Cardiac septum (tissue), 1 donor: Measurements from ENCODE around the gene LRRC55. TPM values are rescaled to one million over a fixed set of nuclear protein-coding genes. Genes with fewer than 3 reads are reported as not detected.

Experiments used
- DNase-seq: peaks from one replicate; pipeline ENCODE4 v3.0.0-alpha.2; 2020; ENCODE audit warnings: low spot score
- intact Hi-C: fragments of 100-400 bp; cut with DNase I; formaldehyde crosslinking; loops from one replicate; pipeline ENCODE4 v1.14.0; 2022
- total RNA-seq: library from RNA; stranded (reverse); fragmentation: NEBNext Ultra II Directional; extraction: Animal tissue kit (Norgen Biotek cat#: 25700); gene quantifications from one replicate; pipeline ENCODE4 v1.2.1, GENCODE V29; 2021
- donor health status: DM: no; HTN: no; CAD: no.

LRRC55 gene
- total RNA-seq, 1 donor from 2014 or later = 0.13 TPM

- no peak for DNase-seq
- intact Hi-C loops = loop anchor here (2.0 kb wide), 1 partner anchor 28 kb away; no protein-coding TSS in a partner anchor
These were observed 48.6 kb downstream of the LRRC55 start for GRCh38 chr11:57230316-57230715.

GRCh38 chr11:57230791-57231538, 49.2 kb downstream of the LRRC55 start:
- intact Hi-C loops = loop anchor here (2.0 kb wide), 1 partner anchor 28 kb away; no protein-coding TSS in a partner anchor
- DNase-seq = no peak

DNA sequence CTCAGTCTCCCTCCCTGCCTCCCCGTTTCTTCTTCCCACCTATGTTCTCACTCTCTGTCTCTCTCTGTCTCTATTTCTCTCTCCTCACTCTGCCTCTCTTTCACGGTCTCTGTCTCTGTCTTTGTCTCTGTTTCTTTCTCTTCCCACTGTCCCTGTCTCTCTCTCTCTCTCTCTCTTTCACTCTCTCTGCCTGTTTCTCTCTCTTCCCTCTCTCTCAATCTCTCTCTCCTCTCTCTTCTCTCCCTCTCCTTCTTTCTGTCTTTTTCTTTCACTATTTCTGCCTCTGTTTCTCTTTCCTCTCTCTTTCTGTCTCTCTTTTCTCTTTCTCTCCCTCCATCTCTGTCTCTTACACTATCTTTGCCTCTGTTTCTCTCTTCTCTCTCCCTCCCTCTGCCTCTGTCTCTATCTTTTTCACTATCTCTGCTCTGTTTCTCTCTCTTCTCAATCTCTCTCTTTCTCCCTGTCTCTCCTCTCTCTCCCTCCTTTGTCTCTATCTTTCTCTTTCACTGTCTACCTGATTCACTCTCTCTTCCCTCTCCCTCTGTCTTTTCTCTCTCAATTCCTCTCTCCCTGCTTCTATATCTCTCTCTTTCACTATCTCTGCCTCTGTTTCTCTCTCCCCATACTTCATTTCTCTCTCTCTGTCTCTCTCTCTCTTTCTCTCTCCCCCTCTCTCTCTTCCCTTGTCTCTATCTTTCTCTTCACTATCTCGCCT, 49.9 kb downstream of the LRRC55 start:
- intact Hi-C loops = loop anchor here (2.0 kb wide), 1 partner anchor 29 kb away; no protein-coding TSS in a partner anchor
- DNase-seq = no peak

DNA sequence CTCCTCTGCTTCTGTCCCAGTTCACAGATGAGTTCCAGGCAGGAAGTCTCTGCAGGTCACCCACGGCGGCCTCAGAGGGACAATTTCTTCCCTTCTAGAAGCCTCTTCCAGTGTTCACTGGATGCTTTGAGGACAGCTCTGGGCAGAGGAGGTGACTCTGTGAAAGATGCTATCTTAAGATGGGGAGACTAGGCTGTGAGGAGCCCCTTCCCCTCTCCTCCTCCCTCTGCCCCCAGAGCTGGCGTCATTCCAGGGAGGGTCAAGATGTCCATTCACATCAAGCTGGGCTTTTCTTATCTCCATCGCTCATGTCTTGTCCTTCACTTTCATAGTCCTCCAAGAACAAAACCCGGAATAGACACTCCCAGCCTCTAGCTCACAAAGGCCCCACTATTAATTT, 51.9 kb downstream of the LRRC55 start:
- intact Hi-C loops = no loop called here
- DNase-seq = no peak

DNA sequence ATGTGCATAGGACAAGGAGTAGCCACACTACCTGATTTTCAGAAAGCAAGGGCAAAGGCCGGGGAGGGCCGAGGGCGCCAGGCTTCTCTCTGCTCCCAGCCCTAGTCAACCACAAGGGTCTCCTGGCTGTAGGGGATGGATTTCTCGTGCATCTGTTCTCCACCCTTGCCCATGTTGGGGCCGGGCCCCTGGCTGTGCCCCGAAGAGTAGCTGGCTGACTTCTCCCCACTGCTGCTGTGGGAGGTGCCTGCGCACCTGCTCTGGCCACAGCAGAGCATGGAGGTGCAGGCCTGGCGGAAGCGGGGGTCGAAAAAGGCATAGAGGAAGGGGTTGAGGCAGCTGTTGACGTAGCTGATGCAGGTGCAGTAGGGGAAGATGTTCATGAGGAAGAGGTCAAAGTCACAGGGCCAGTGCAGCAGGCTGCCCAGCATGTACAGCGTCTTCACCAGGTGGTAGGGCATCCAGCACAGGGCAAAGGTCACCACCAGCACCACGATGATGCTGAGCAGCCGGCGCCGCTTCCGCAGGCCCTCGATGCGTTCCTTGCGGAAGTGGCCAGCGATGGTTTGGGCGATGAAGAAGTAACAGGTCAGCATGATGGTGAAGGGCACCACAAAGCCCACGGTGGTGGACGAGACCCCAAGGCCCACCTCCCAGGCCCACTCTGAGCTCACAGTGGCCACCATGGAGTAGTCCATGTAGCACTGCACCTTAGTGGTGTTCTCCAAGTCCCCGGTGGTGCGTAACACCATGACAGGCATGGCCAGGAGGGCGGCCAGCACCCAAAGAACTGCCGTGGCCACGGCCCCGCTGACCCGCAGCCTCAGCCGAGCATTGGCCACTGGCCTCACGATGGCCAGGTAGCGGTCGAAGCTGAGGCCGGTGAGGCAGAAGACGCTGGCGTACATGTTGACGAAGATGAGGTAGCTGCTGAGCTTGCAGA, 54.3 kb downstream of the LRRC55 start:
- intact Hi-C loops = no loop called here
- no peak for DNase-seq

GRCh38 chr11:57237204-57237681, 55.5 kb downstream of the LRRC55 start, which contains the start of gene APLNR:
Gene APLNR (minus strand): TSS chr11:57237250. CDS start chr11:57237004, 246 bp downstream.
- intact Hi-C loops = no loop called here
- no peak for DNase-seq

DNA sequence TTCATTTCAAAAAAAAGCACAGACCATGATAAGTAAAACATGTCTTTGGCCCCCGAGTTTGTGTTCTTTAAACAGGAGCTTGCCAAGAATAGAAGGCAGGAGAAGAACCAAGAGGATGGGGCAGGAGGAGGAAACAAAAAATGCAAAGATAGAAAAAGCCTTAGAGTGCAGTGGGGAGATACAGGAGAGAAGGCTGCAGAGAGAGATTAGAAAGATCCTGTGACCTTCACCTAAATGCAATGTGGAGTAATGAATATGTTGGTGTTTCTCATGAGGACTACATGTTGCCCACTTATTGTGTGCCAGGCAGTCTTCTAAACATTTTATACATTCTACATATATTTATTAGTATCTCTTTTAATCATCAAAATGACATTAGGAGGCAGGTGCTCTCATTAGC, 57.6 kb downstream of the LRRC55 start:
- intact Hi-C loops = no loop called here
- DNase-seq = no peak

DNA sequence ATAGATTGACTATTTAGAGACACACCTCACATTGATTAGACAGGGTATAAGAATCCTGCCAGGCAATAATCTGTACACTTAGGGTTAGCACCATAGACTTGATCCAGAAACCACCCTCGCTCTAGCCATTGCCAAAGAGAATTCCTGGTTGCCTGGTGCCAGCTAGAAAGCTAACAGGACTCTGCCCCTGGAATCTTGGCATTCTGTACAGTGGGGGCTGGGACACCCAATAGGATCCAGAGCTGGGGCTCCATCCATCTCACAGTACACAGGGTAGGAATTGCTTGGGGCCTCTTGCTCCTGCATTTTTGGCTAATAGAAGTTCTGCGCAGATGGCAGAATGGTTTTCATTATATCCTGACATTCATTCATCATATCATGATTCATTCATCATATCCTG, 58.3 kb downstream of the LRRC55 start:
- DNase-seq = no peak
- intact Hi-C loops = no loop called here

DNA sequence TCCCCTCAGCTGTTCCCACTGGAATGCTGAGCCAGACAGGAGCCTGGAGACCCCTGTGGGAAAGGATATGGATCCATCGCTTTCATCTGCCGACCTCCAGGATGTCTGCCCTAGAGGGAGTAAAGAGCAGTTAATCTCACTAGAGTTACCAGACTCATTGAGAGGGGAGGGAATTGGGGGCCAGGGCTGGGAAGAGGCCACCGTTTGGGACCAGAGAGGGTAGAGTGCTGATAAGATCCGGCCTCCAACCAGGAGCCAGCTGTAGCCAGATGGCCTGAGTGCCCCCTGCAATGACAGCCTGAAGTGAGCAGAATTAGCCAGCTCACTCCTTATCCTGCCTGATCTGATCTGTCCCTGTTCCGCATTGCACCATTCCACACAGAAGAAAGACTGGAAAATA, 59.0 kb downstream of the LRRC55 start:
- DNase-seq = no peak
- intact Hi-C loops = no loop called here

Other genes with a start within 250 kb of the LRRC55 start
- gene OR5AK2, start 193.0 kb upstream of the LRRC55 start, total RNA-seq = not detected
- 16.6 TPM for gene APLNR, start 55.3 kb downstream of the LRRC55 start, total RNA-seq
- gene TNKS1BP1, start 143.0 kb downstream of the LRRC55 start, total RNA-seq = 36.2 TPM
- 35.4 TPM for gene SSRP1, start 153.9 kb downstream of the LRRC55 start, total RNA-seq
- 0.48 TPM for gene P2RX3, start 156.4 kb downstream of the LRRC55 start, total RNA-seq
- gene PRG3, start 199.2 kb downstream of the LRRC55 start, total RNA-seq = not detected
- not detected for gene PRG2, start 208.7 kb downstream of the LRRC55 start, total RNA-seq
- 26.7 TPM for gene SLC43A3, start 245.2 kb downstream of the LRRC55 start, total RNA-seq